Measurements from ENCODE around the gene NAIF1.
A peak's percentile ranks its signal among the peaks of the same experiment; 100 is the strongest.

The NAIF1 gene

DNA sequence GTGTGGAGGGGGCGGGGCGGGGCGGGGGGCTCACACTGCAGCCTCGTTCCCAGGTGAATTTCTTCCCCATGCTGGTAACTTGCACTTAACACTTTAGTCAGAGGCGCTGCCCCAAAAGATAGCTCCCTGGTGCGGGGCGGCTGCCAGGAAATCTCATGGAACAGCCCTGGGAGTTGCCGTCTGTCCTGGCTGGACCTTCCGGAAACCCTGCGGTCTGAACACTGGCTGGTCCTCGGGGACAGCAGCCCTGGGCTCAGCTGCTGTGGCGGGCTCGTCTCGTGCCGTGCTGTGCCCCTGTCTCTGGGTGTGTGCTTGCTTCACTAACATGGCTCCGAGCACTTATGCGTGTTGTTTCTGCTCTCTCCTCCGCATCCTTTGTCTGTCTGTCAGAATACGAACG, 34.6 kb upstream of the NAIF1 start:
- DNase-seq = no peak

DNA sequence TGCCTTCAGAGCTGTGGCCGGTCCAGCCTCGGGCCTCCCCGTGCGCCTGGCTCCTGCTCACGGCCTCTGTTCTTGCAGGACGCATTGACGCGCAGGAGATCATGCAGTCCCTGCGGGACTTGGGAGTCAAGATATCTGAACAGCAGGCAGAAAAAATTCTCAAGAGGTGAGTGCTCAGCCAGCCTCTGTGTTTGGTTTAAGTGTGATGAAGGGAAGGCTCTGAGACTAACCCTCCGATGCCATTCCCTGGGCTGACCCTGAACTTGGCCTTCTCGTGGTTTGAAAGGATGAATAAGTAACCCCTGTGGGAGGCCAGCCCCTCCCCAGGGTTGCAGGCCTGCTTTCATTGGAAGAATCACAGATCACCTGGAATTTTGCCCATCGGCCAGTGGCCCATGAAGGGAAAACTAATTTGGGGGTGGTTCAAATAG, 34.1 kb upstream of the NAIF1 start:
- no peak for DNase-seq

DNA sequence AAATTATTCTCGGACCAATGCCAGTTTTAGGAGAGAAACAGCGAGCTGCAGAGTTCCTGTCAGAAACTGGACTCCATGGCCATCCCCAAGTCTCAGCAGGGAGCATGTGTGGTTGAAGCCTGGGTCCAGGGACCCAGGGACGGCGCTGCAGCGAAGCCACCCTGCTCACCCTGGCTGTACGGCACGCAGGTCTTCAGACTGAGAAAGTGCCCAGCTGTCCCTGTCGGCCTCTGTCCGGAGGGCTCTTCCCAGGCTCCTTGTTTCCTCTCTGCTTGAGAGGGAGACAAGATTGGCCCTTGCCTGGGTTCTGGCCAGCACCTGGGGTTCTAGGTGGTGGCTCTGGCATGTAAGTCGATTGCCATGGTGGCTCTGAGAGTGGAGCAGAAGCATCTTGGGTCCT, 33.5 kb upstream of the NAIF1 start:
- no peak for DNase-seq

DNA sequence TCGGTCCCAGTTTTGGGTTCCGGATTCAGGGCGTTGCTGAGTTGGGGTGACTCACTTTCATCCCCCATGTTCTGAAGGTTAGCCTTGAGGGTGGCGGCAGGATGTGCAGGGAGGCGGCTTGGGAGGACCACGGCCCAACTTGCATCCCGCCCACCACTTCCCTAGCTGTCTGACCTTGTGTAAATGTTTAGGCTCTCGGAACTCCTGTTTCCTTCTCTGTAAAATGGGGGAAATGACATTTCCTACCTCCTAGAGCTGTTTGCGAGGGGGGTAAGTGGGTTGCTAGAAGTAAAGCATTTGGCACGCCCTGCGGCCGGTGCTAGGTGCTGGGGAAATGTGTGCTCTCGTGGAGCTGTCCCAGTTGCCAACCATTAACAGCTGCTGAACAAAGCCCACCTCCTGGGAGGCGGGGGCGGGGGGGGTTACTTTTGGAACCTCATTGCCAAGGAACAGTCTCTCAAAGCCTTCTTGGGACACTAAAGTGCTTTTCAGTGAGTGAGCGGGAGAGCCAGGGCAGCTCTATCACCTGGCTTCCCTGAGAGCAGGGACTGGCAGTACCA, 32.9 kb upstream of the NAIF1 start:
- no peak for DNase-seq

DNA sequence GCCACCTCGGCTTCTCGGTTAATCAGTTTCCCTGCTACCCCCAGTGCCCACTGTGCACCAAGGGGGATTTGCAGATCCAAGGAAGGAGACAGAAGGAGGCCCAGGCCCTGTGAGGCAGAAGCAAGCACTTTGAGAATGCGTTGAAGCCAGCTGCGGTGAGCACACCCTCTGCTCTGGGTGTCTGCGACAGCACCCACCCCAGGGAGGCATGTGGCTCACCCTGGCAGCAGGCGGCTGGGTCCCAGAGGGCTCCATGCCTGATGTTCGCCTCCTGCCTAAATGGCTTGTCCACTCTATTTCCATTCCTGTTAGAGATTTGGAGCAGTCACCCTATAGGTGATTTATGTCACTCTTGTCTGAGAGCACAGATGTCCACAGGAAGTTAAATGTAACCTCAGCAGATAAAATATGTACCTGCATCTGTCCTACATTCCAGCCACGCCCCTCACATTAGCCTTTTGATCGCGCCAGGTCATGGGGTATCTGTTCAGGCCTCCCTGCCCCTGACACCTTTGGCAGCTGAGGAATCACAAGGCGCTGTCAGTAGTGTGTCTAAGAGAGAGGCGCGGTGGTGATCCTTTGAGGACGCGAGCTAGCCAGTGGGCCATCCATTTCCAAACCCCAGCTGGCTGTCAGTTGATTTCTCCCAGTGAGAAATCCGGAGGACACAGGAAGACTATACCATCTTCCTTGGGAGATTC, 32.3 kb upstream of the NAIF1 start:
- no peak for DNase-seq

DNA sequence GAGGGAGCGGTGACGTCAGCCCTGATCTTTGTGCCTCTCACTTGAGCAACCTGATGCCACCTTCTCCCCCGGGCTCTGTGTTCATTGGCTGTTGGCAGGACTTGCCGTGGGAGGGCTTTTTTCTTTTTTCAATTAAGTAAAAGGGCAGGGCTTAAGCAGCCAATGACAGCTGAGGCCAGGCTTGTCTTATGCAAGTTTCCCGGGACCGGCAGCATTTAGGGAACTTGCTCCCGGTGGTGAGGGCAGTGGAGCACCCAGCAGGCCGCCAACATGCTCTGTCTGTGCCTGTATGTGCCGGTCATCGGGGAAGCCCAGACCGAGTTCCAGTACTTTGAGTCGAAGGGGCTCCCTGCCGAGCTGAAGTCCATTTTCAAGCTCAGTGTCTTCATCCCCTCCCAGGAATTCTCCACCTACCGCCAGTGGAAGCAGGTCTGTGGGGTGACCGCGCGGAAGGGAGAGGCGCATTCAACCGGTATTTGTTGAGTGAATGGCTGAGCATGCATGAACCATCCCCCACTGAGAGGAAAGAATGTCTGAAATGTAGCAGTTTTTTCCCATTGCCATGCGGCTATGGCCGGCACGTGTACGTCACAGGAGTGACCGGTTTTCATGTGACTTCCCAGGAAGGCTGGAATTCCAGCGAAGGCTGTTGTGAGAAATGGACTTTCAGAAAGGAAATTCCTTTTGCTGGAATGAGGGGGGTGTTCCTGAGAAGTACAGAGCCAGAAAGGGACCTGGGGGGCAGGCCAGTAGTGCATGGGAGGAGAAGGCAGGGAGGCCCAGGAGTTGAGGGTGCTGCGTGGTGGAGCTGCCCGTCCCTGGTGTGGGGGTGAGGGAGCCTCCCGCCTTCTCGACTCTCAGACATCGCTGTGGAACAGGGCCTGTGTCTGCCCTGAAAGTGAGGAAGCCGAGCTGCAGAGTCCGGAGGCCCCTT, 31.4 kb upstream of the NAIF1 start:
- peak; percentile 61 to 78 for DNase-seq

DNA sequence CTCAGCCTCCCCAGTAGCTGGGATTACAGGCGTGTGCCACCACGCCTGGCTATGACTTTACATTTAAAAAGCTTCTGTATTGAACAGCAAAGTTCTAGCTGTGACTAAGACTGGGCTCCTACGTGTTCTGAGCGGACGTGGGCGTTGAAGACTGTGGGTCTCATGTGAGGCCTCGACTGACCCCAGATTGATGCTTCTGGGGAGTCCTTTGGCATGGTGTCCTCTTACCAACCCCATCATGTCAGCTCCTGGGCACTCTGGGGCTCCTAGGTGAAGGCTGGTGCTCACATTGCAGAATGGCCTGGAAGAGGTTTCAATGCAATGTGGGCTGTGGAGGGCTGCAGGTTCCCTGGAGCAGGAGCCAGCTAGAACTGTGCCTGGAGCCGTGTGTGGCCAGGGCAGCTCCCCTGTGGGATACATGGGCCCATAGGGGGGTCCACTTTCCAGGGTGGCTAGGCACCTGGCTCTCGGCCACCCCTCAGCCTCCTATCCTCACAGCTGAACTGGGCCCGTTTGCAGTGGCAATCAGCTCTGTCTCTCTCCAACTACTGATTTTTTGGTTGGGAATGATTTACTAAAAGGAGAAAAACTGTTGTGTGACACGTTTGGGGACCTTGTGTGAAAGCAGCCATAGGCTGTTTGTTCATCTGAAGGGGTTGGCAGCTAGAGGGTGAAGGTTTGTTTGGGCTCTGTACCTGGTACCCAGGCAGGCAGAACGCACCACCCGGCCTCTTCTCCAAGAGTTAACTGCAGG, 30.6 kb upstream of the NAIF1 start:
- DNase-seq = no peak

DNA sequence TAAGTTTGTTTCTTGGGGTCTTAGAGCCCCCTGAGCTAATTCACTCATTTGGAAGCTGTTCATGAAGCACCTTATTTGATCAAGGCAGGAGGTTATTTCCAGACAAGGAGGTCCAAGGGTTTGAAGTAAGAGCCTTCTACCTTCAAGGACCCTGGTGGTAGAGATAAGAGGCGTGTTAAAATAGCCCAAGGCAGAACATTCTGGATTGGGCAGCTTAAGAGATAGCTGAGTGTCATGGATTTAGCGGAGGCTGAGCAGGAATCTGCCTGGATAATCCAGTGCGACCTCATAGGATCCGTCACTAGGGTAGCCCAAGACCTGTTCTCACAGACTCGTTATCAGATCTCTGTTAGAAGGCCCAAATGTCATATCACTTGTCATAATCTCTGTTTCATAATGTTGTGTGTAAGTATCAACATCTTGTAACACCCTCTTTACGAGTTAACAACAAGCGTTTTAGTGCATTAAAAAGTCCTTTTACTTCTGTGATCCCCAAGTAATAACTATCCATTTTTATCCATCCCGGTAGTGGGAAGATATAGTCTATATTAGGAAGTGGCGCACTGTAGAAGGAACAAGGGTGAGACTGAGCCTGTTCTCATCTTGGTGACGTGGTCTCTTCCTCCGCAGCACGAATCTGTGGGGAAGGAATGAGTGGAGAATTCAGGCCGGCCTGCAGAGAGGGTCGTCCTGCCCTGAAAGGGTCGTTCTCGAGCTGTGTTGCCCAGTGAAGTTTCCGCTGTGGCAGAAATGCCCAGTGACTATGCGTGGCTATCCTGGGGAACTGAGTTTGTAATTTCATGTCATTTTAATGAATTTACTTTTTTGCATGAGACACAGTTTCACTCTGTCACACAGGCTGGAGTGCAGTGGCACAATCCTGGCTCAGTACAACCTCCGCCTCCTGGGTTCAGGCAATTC, 29.8 kb upstream of the NAIF1 start:
- no peak for DNase-seq

DNA sequence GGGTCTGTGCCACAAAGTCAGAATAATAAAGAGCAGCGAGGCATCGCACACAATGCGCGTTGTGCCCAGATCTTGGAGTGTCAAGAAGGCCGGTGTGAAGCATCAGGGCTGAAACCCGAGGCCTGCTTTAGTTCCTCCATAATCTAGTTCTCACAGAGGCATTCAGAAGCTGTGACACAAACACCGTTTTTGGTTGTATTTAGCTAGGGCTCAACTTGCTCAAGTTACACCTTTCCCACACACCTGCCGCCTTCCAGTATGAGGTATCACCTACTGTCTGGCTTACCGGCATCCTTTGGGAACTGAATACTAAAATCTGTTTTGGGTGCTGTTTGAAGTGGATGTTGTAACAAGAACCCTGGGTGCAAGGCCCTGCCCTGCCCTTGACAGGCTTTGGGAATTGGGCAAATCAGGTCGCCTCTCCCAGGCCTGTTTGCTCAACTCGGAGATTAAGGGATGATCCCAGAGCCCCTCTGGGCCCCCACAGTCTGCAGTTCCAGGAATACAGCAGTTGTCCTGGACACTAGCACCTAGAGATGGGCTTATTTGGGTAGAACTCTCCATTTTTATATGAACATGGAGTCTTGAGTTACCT, 27.9 kb upstream of the NAIF1 start:
- no peak for DNase-seq

DNA sequence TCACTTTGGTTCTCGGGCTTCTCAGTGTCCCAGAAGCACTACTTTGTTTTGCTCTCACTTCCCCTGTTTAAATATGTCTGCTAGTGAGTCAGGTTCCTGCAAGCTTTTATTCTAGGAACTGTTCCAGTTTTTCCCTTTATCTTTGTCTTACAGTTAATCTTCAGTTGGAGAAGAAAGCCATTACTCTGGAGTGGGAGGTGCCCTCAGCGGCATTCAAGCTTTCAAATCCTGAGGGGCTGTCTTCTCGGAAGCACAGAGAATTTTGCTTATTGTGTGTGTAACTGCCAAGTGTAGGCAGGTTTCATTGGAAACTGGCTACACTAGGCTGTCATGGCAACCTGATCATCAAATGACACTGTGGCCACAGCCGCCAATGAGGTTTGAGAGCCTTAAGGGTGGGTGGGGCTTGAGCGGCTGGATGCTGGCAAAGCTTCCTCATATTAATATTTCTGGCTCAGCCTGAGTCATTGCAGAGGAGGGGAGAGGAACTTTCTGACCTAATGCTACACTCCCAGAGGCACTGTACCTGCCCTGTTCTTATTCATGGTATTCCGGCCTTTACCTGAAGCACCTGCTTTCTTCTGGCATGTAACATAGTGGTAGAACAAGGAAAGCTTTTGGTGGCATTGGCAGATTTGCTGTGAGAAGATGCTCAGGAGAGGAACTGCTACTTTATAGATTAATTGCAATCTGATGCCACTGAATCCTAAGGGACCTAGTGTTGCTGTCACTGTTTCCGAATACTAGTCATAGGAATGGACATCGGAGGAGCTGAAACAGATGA, 27.2 kb upstream of the NAIF1 start:
- peak; percentile 75 to 76 for DNase-seq

DNA sequence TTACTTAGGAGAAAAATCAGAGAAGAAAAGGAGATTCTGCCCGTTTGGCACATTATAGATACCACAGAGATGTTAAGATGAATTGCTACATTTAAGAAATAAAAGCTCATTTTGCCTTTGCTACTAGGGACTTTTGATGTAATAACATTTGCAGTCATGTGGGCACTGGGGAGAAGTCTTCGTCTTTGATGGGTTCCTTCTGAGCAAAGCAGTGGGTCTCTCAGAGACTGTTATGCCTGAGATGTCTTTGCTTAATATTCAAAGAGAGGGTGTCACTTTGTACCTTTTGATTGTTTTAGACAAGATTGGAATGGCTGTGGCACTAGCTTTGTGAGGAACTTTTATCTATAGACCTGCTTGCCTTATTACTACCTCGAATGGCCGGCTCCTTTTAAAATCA, 25.9 kb upstream of the NAIF1 start:
- no peak for DNase-seq

DNA sequence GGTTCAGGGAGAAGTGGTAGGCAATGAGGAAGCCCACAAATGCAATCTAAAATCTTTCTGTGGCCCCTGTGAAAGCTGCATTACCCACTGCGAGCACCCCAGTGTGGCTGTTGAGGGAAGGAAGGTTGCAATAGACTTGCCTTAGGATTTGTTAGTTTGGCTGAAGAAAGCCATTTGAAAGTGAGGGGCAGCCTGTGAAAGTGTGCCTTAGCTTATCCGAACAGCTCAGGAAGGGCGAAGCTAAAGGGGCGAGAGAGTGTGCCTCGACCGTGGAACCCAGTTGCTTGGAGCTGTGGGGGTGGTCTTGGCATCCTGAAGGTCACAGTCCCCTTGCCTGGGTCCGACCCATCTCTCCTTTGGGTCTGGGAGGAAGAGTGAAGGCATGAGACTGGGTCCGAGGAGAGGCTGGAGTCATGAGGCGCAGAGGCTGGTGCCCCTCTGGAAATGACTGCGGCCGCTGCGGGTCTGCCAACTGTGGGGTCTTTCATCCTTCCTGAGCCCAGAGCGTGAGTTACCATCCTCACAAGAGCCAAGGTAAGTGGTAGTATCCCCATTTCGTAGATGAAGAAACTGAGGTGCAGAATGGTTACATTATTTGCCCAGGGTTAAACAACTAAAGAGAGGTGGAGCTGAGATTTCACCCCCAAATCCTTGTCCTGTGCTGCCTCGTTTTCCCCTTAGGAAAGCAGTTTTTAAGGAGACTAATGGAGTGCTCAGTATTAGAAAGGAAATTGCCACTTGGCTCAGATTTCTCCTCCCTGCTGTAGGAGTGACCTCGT, 25.3 kb upstream of the NAIF1 start:
- DNase-seq = no peak

DNA sequence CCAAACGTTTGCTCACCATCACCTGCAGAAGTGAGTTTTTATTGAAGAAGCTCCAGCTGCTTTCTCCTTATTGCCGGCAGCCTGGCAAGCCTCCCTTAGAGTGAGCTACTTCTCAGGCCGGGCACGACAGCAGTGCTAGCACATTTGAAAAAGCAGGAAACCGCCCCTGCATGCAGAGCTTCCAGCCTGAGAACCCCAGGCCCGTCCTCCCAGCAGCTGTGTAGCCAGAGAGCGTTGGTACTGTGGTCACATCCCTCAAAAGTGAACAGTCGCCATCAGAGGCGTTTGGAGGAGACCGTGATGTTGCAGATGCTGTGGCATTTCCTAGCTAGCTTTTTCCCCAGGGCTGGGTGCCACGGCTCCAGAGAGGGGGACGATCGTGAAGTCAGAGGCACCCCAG, 24.5 kb upstream of the NAIF1 start:
- no peak for DNase-seq

DNA sequence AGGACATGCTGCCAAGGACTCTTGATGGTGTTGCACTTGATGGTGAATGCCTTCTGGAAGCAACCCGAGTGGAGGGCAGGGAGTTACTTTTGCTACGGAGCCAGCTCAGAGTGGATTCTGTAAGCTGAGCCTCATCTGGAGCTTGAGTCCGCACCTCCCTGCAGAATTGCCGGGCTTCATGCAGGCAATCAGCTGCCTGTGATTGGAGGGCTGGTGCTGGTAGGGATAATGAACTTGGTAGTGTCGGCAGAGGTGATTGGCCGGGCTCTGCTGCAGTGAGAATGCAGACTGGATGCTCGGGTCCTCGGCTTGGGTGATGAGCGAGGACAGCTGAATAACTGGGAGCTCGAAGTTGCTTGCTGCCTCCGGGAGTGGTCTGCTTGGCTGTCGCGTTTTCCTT, 24.0 kb upstream of the NAIF1 start:
- no peak for DNase-seq

DNA sequence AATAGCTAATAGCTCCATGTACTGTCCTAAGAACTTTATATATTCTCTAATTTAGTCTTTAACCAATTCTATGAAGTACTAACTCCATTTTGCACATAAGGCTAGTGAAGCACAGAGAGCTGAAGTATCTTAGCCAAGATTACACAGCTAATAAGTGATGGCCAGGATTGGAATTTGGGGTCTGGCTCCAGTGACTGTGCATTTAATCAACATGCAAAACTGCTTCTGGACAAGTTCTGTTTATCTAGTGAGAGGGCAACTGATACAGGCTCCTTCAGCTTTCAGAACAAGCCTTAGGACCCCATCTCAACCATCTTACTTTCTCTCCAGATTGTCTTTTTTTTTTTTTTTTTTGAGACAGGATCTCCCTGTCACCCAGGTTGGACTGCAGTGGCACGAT, 22.2 kb upstream of the NAIF1 start:
- no peak for DNase-seq

DNA sequence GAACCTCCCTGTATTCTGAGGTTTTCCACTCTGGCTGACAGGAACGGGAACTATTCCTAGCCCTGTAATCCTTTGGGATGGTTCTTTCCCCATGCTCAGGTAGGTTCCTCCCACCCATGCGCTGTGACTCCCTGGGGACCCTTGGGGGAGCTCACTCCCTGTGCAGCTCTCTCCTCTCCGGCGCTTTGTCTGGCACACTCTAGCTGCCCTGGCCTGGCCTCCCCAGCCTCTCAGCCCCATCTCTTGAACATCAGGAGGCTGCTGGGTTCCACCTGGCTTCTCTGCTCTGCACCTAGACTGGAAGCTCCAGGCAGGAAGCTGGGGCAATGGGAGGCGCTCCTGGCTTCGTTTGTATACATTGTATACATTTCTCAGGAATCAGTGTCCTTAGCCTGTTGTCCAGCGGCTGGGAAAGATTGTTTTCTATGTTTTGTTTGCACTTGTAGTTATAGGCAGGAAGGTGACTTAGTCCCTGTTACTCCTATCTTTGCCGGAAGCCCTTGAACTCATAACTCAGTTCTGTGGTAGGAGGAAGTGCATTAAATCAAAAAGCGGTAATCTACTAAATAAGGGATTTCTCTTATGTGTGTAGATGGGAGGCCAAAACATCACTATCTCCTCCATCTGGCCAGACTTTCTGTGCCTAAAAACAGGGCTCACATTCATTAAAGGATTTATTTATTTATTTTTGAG, 21.3 kb upstream of the NAIF1 start:
- no peak for DNase-seq

DNA sequence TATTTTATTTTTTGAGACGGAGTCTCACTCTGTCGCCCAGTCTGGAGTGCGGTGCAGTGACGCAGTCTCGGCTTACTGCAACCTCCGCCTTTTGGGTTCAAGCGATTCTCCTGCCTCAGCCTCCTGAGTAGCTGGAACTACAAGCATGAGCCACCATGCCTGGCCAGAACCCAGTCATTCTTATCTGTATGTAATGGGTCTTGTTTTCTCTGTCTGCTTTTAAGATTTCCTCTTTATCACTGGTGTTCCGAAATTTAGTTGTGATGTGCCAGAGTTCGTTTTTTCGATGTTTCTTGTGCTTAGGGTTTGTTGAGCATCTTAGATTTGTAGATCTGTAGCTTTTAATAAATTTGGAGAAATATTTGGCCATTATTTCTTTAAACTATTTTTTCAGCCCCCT, 20.1 kb upstream of the NAIF1 start:
- DNase-seq = no peak

DNA sequence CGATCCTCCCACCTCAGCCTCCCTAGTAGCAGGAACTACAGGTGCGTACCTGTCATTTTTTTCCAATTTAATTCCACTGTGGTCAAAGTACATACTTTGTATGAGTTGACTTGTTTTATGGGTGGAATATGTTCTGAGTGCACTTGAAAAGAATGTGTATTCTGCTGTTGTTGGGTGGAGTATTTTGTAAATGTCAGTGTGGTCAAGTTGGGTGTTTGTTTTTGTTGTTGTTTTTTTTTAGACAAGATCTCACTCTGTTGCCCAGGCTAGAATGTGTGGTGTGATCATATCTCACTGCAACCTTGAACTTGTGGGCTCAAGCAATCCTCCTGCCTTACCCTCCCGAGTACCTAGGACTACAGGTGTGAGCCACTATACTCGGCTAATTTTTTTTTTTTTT, 18.8 kb upstream of the NAIF1 start:
- DNase-seq = no peak

DNA sequence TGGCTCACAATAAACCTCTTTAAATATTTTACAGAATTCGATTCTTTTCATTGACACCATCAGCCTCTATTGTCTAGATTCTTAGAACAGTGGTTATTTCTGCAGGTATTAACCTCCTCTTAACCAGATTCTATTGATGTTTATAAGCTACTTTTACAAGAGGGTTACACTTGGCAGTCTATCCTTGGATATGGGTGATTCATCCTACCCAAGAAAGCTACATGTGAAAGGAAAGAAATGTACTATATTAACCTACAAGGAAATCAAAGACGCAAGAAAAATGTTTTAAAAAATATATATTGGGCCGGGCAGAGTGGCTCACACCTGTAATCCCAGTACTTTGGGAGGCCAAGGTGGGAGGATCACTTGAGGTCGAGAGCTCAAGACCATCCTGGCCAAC, 17.6 kb upstream of the NAIF1 start:
- no peak for DNase-seq
